Body of pancreas (tissue), 4 donors: ENCODE data around the gene IQCK.

Experiments used
- CTCF ChIP-seq, 7 experiments: fragments of 450-650 bp in 4 of 7; fragments of 200-600 bp in 3 of 7; sonication (generic) in 3 of 7; IDR thresholded peaks; one replicate each; pipeline ENCODE4 v1.5.1; 2016 to 2019; ENCODE audit warnings: antibody characterized with exemption in 7 of 7
- POLR2A ChIP-seq, 3 donors: fragments of 450-650 bp; IDR thresholded peaks; one replicate each; pipeline ENCODE4 v1.6.1; 2016; ENCODE audit warnings: antibody characterized with exemption in 3 of 3, mild to moderate bottlenecking in 2 of 3

GRCh38 chr16:19674485-19674884 lies 43.6 kb upstream of the IQCK start:
- no peak for TF ChIP-seq CTCF (IDR thresholded peaks at IDR 0.05)
- TF ChIP-seq POLR2A (IDR thresholded peaks at IDR 0.05), result no peak
